Psoas muscle (tissue), 8 donors: ENCODE data around the gene SFMBT1. TPM values are rescaled to one million over a fixed set of nuclear protein-coding genes. Genes with fewer than 3 reads are reported as not detected.

Experiments used
- ATAC-seq, 4 donors: fragments of 200-7000 bp; cut with Tn5 transposase; one replicate each; pipeline ENCODE4 v1.9.1; 2020; ENCODE audit warnings: moderate library complexity in 3 of 4, mild to moderate bottlenecking in 2 of 4
- DNase-seq, 2 donors: peaks; one replicate each; pipeline ENCODE4 v3.0.0-alpha.2; 2020
- H3K27ac ChIP-seq: fragments of 200-600 bp; one replicate; pipeline ENCODE4 v1.8.0; 2022
- H3K27me3 ChIP-seq, 3 donors: fragments of 200-600 bp in 1 of 3; one replicate each; pipeline versions ENCODE4 v1.6.1 to v1.8.0; 2013 to 2022; ENCODE audit warnings: low read length in 2 of 3, mild to moderate bottlenecking in 2 of 3, moderate library complexity in 1 of 3; ENCODE audit not compliant: insufficient read depth in 3 of 3
- H3K36me3 ChIP-seq, 2 donors: fragments of 200-600 bp in 1 of 2; one replicate each; pipeline versions ENCODE4 v1.6.1 to v1.8.0; 2013 to 2022; ENCODE audit warnings: low read depth in 1 of 2, mild to moderate bottlenecking in 1 of 2, moderate library complexity in 1 of 2; ENCODE audit not compliant: insufficient read depth in 1 of 2
- H3K4me1 ChIP-seq: fragments of 200-600 bp; one replicate; pipeline ENCODE4 v1.8.0; 2022
- H3K4me3 ChIP-seq: fragments of 200-600 bp; one replicate; pipeline ENCODE4 v1.8.0; 2022; ENCODE audit warnings: mild to moderate bottlenecking
- H3K9me3 ChIP-seq: fragments of 200-600 bp; one replicate; pipeline ENCODE4 v1.8.0; 2022
- WGBS, 3 donors: extraction: QIAGEN DNeasy Blood & Tissue Kit; methylation state at CpG; one replicate each; pipeline versions ENCODE4 v1.1.6 to v1.1.7; 2013; 5-methylcytosine and 5-hydroxymethylcytosine counted together
- intact Hi-C, 2 donors: fragments of 100-400 bp; cut with DNase I; formaldehyde crosslinking; loops; one replicate each; pipeline versions ENCODE4 v1.11.0 to v1.14.2; 2022
- polyA plus RNA-seq, 3 donors: library from polyadenylated mRNA; stranded (reverse); fragments of 200-250 nt; gene quantifications; one replicate each; pipeline ENCODE4 v1.2.3, GENCODE V29; 2013
- total RNA-seq, 4 donors: library from RNA; stranded (reverse); fragmentation: NEBNext Ultra II Directional in 2 of 4; extraction: Animal tissue kit (Norgen Biotek cat#: 25700) in 2 of 4; gene quantifications; one replicate each; pipeline versions ENCODE4 v1.2.1 to v1.2.4, GENCODE V29; 2021 to 2023
- TF ChIP-seq, protein P1 (sequence below): fragments of 200-600 bp; IDR thresholded peaks from one replicate; pipeline ENCODE4 v1.8.0; 2022; ENCODE audit warnings: antibody characterized with exemption
- donor health status: healthy with polysubstance abuse.
- donor health status: DM: no; HTN: no; CAD: no; lungs with moderate emphysema.
- donor health status: Bipolar disorder and iron deficiency.
- donor health status: healthy.
- donor health status: DM: yes; HTN: yes; CAD: no.
- donor health status: DM: no; HTN: no; CAD: no.
- donor health status: DM: no; HTN: no; CAD: no.
- donor health status: DM: yes; HTN: yes; CAD: no.

The SFMBT1 gene
- total and polyA plus RNA-seq, 7 donors: 6.7 to 25.0 (median 16.3) TPM

GRCh38 chr3:52865994-52866393, 179.9 kb downstream of the SFMBT1 start:
- TF ChIP-seq, protein P1, sequence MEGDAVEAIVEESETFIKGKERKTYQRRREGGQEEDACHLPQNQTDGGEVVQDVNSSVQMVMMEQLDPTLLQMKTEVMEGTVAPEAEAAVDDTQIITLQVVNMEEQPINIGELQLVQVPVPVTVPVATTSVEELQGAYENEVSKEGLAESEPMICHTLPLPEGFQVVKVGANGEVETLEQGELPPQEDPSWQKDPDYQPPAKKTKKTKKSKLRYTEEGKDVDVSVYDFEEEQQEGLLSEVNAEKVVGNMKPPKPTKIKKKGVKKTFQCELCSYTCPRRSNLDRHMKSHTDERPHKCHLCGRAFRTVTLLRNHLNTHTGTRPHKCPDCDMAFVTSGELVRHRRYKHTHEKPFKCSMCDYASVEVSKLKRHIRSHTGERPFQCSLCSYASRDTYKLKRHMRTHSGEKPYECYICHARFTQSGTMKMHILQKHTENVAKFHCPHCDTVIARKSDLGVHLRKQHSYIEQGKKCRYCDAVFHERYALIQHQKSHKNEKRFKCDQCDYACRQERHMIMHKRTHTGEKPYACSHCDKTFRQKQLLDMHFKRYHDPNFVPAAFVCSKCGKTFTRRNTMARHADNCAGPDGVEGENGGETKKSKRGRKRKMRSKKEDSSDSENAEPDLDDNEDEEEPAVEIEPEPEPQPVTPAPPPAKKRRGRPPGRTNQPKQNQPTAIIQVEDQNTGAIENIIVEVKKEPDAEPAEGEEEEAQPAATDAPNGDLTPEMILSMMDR: no peak
- peak in 2 of 4 donors; percentile 29 to 53 for ATAC-seq

GRCh38 chr3:52860424-52860768, 185.5 kb downstream of the SFMBT1 start:
- intact Hi-C loops: no loop called here
- DNase-seq: no peak
- Histone ChIP-seq H3K9me3 (no peaks in the 10 kb centered on the region), H3K27me3 (no peaks in the 10 kb centered on the region), H3K27ac (no peak overlapping the region), H3K4me3 (no peak overlapping the region), H3K4me1 (no peaks in the 10 kb centered on the region), H3K36me3 (peaks cover 0 to 15% of the 10 kb centered on the region in 2 donors)
- 63 to 81% (median 69%) methylated on average over 8 of the region's 8 CpGs for WGBS, 3 donors
- TF ChIP-seq, protein P1: no peak
- no peak for ATAC-seq

More at GRCh38 chr3:52865994-52866393, 179.9 kb downstream of the SFMBT1 start:
- no peaks in the 10 kb centered on the region for H3K9me3 ChIP-seq
- H3K4me1 ChIP-seq: no peaks in the 10 kb centered on the region
- no peak for DNase-seq
- H3K36me3 ChIP-seq: no peaks in the 10 kb centered on the region
- no peak overlapping the region for H3K4me3 ChIP-seq
- intact Hi-C loops: no loop called here
- 89 to 96% (median 92%) methylated on average over 13 of the region's 13 CpGs for WGBS, 3 donors
- no peaks in the 10 kb centered on the region for H3K27me3 ChIP-seq
- no peak overlapping the region for H3K27ac ChIP-seq

- Histone ChIP-seq H3K36me3 (peaks cover 0 to 20% of the 10 kb centered on the region in 2 donors), H3K4me1 (no peaks in the 10 kb centered on the region), H3K27me3 (no peaks in the 10 kb centered on the region), H3K4me3 (no peak overlapping the region), H3K27ac (no peak overlapping the region), H3K9me3 (no peaks in the 10 kb centered on the region)
- TF ChIP-seq, protein P1: no peak
- DNase-seq (no peak), ATAC-seq (no peak)
- WGBS, 3 donors: 73 to 93% (median 80%) methylated on average over 8 of the region's 8 CpGs
- intact Hi-C loops: loop anchor here (10.0 kb wide), 2 partner anchors 125 to 335 kb away; no protein-coding TSS in a partner anchor
Observed at GRCh38 chr3:52859686-52860423, 186.0 kb downstream of the SFMBT1 start.

DNA sequence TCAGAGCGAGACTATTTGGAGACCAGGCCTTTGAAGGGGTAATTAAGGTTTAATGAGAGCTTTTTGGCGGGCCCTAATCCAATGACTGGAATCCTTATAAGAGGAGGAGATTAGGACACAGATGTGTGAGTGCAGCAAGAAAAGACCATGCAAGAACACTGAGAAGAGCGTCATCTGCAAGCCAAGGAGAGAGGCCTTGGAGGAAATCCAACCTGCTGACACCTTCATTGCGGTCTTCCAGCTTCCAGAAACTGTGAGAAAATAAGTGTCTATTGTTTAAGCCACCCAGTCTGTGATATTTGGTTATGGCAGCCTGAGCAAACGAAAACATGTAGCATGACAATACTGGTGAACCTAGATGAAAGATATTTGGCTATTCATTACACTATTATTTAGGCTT, 188.0 kb downstream of the SFMBT1 start:
- no peaks in the 10 kb centered on the region for H3K9me3 ChIP-seq
- H3K4me3 ChIP-seq: no peak overlapping the region
- no peaks in the 10 kb centered on the region for H3K4me1 ChIP-seq
- TF ChIP-seq, protein P1: no peak
- H3K27ac ChIP-seq: no peak overlapping the region
- H3K27me3 ChIP-seq: no peaks in the 10 kb centered on the region
- WGBS, 3 donors: 85 to 87% (median 87%) methylated on average over 5 of the region's 5 CpGs
- no peak for DNase-seq
- intact Hi-C loops: loop anchor here (10.0 kb wide), 2 partner anchors 127 to 337 kb away; no protein-coding TSS in a partner anchor
- H3K36me3 ChIP-seq: peaks cover 2 to 31% of the 10 kb centered on the region in 2 donors
- ATAC-seq: no peak
